ENCODE measurements around the gene SPART. TPM values are rescaled to one million over a fixed set of nuclear protein-coding genes. Genes with fewer than 3 reads are reported as not detected.

SPART gene
- total and polyA plus RNA-seq, 5 donors from 2014 or later = 6.7 to 34.0 (median 22.0) TPM

- no peak for DNase-seq
- H3K4me3 Mint-ChIP-seq = no peak overlapping the region
Observed at GRCh38 chr13:36359301-36359950, 13.2 kb upstream of the SPART start.

GRCh38 chr13:36358175-36358718 is 12.1 kb upstream of the SPART start:
- Histone ChIP-seq H3K27me3 (ENCODE audit: control insufficient read depth, insufficient read depth, low read length) (no peaks in the 10 kb centered on the region), H3K4me1 (ENCODE audit: control insufficient read depth, insufficient read depth, low read length, poor library complexity, severe bottlenecking) (no peaks in the 10 kb centered on the region), H3K36me3 (ENCODE audit: control insufficient read depth, insufficient read depth, low read length) (no peaks in the 10 kb centered on the region), H3K4me3 (ENCODE audit: low read depth, low read length) (no peak overlapping the region), H3K9me3 (ENCODE audit: control insufficient read depth in 2 of 2, low read length in 2 of 2) (no peaks in the 10 kb centered on the region), H3K27ac (ENCODE audit: insufficient read depth, low read length, poor library complexity, severe bottlenecking) (no peak overlapping the region)
- ATAC-seq (ENCODE audit: low read depth in 2 of 2) = no peak
- peaks cover 4% of the 10 kb centered on the region for H3K27me3 Mint-ChIP-seq
- no peaks in the 10 kb centered on the region for H3K4me1 Mint-ChIP-seq
- DNase-seq = no peak
- no peaks in the 10 kb centered on the region for H3K36me3 Mint-ChIP-seq
- H3K27ac Mint-ChIP-seq = no peak overlapping the region
- no peak overlapping the region for H3K4me3 Mint-ChIP-seq
- H3K9me3 Mint-ChIP-seq = peaks cover 0 to 4% (median 0%) of the 10 kb centered on the region in 7 donors

More at GRCh38 chr13:36359301-36359950, 13.2 kb upstream of the SPART start:
- H3K27me3 ChIP-seq (ENCODE audit: control insufficient read depth, insufficient read depth, low read length) = no peaks in the 10 kb centered on the region
- Mint-ChIP-seq H3K27ac (no peak overlapping the region), H3K27me3 (peaks cover 4% of the 10 kb centered on the region), H3K36me3 (no peaks in the 10 kb centered on the region), H3K4me1 (no peaks in the 10 kb centered on the region), H3K9me3 (peaks cover 0 to 2% (median 0%) of the 10 kb centered on the region in 7 donors)
- no peaks in the 10 kb centered on the region for H3K9me3 ChIP-seq (ENCODE audit: control insufficient read depth in 2 of 2, low read length in 2 of 2)
- no peak overlapping the region for H3K27ac ChIP-seq (ENCODE audit: insufficient read depth, low read length, poor library complexity, severe bottlenecking)
- no peaks in the 10 kb centered on the region for H3K36me3 ChIP-seq (ENCODE audit: control insufficient read depth, insufficient read depth, low read length)
- no peak for ATAC-seq (ENCODE audit: low read depth in 2 of 2)
- no peak overlapping the region for H3K4me3 ChIP-seq (ENCODE audit: low read depth, low read length)
- H3K4me1 ChIP-seq (ENCODE audit: control insufficient read depth, insufficient read depth, low read length, poor library complexity, severe bottlenecking) = no peaks in the 10 kb centered on the region

- H3K4me3 Mint-ChIP-seq = no peak overlapping the region
- Histone ChIP-seq H3K4me1 (ENCODE audit: control insufficient read depth, insufficient read depth, low read length, poor library complexity, severe bottlenecking) (no peaks in the 10 kb centered on the region), H3K9me3 (ENCODE audit: control insufficient read depth in 2 of 2, low read length in 2 of 2) (no peaks in the 10 kb centered on the region), H3K36me3 (ENCODE audit: control insufficient read depth, insufficient read depth, low read length) (no peaks in the 10 kb centered on the region), H3K27ac (ENCODE audit: insufficient read depth, low read length, poor library complexity, severe bottlenecking) (no peak overlapping the region), H3K27me3 (ENCODE audit: control insufficient read depth, insufficient read depth, low read length) (no peaks in the 10 kb centered on the region), H3K4me3 (ENCODE audit: low read depth, low read length) (no peak overlapping the region)
- no peaks in the 10 kb centered on the region for H3K4me1 Mint-ChIP-seq
- H3K36me3 Mint-ChIP-seq = no peaks in the 10 kb centered on the region
- DNase-seq = no peak
- H3K9me3 Mint-ChIP-seq = peaks cover 0 to 4% (median 0%) of the 10 kb centered on the region in 7 donors
- no peak for ATAC-seq (ENCODE audit: low read depth in 2 of 2)
- H3K27ac Mint-ChIP-seq = no peak overlapping the region
- H3K27me3 Mint-ChIP-seq = peaks cover 4% of the 10 kb centered on the region
Observed at GRCh38 chr13:36357692-36358091, 11.5 kb upstream of the SPART start.

- peaks cover 4% of the 10 kb centered on the region for H3K27me3 Mint-ChIP-seq
- ATAC-seq (ENCODE audit: low read depth in 2 of 2) = no peak
Observed at GRCh38 chr13:36357231-36357630, 11.0 kb upstream of the SPART start.

GRCh38 chr13:36356058-36356457 is 9.9 kb upstream of the SPART start:
- no peaks in the 10 kb centered on the region for H3K27me3 ChIP-seq (ENCODE audit: control insufficient read depth, insufficient read depth, low read length)
- H3K4me1 ChIP-seq (ENCODE audit: control insufficient read depth, insufficient read depth, low read length, poor library complexity, severe bottlenecking) = no peaks in the 10 kb centered on the region
- H3K27ac ChIP-seq (ENCODE audit: insufficient read depth, low read length, poor library complexity, severe bottlenecking) = no peak overlapping the region
- no peak for DNase-seq
- H3K9me3 ChIP-seq (ENCODE audit: control insufficient read depth in 2 of 2, low read length in 2 of 2) = no peaks in the 10 kb centered on the region
- H3K4me3 ChIP-seq (ENCODE audit: low read depth, low read length) = no peak overlapping the region
- peaks cover 0 to 4% (median 0%) of the 10 kb centered on the region in 7 donors for H3K9me3 Mint-ChIP-seq
- H3K36me3 ChIP-seq (ENCODE audit: control insufficient read depth, insufficient read depth, low read length) = no peaks in the 10 kb centered on the region
- no peaks in the 10 kb centered on the region for H3K4me1 Mint-ChIP-seq
- no peaks in the 10 kb centered on the region for H3K36me3 Mint-ChIP-seq
- no peak for ATAC-seq (ENCODE audit: low read depth in 2 of 2)
- H3K27me3 Mint-ChIP-seq = peaks cover 4% of the 10 kb centered on the region
- no peak overlapping the region for H3K27ac Mint-ChIP-seq
- no peak overlapping the region for H3K4me3 Mint-ChIP-seq

More at GRCh38 chr13:36357231-36357630, 11.0 kb upstream of the SPART start:
- Mint-ChIP-seq H3K36me3 (no peaks in the 10 kb centered on the region), H3K4me1 (no peaks in the 10 kb centered on the region), H3K4me3 (no peak overlapping the region), H3K27ac (no peak overlapping the region), H3K9me3 (peaks cover 0 to 4% (median 0%) of the 10 kb centered on the region in 7 donors)
- H3K4me1 ChIP-seq (ENCODE audit: control insufficient read depth, insufficient read depth, low read length, poor library complexity, severe bottlenecking) = no peaks in the 10 kb centered on the region
- H3K36me3 ChIP-seq (ENCODE audit: control insufficient read depth, insufficient read depth, low read length) = no peaks in the 10 kb centered on the region
- H3K27ac ChIP-seq (ENCODE audit: insufficient read depth, low read length, poor library complexity, severe bottlenecking) = no peak overlapping the region
- no peaks in the 10 kb centered on the region for H3K27me3 ChIP-seq (ENCODE audit: control insufficient read depth, insufficient read depth, low read length)
- no peaks in the 10 kb centered on the region for H3K9me3 ChIP-seq (ENCODE audit: control insufficient read depth in 2 of 2, low read length in 2 of 2)
- H3K4me3 ChIP-seq (ENCODE audit: low read depth, low read length) = no peak overlapping the region
- no peak for DNase-seq

GRCh38 chr13:36355632-36356031 is 9.4 kb upstream of the SPART start:
- H3K9me3 ChIP-seq (ENCODE audit: control insufficient read depth in 2 of 2, low read length in 2 of 2) = no peaks in the 10 kb centered on the region
- no peaks in the 10 kb centered on the region for H3K27me3 ChIP-seq (ENCODE audit: control insufficient read depth, insufficient read depth, low read length)
- no peak for ATAC-seq (ENCODE audit: low read depth in 2 of 2)
- DNase-seq = no peak
- no peak overlapping the region for H3K4me3 ChIP-seq (ENCODE audit: low read depth, low read length)
- H3K36me3 ChIP-seq (ENCODE audit: control insufficient read depth, insufficient read depth, low read length) = no peaks in the 10 kb centered on the region
- Mint-ChIP-seq H3K27me3 (peaks cover 1% of the 10 kb centered on the region), H3K9me3 (peaks cover 0 to 4% (median 0%) of the 10 kb centered on the region in 7 donors), H3K36me3 (no peaks in the 10 kb centered on the region), H3K4me1 (no peaks in the 10 kb centered on the region), H3K27ac (no peak overlapping the region), H3K4me3 (no peak overlapping the region)
- no peak overlapping the region for H3K27ac ChIP-seq (ENCODE audit: insufficient read depth, low read length, poor library complexity, severe bottlenecking)
- no peaks in the 10 kb centered on the region for H3K4me1 ChIP-seq (ENCODE audit: control insufficient read depth, insufficient read depth, low read length, poor library complexity, severe bottlenecking)

GRCh38 chr13:36354842-36355623 is 8.8 kb upstream of the SPART start:
- ATAC-seq (ENCODE audit: low read depth in 2 of 2) = no peak
- Histone ChIP-seq H3K9me3 (ENCODE audit: control insufficient read depth in 2 of 2, low read length in 2 of 2) (no peaks in the 10 kb centered on the region), H3K36me3 (ENCODE audit: control insufficient read depth, insufficient read depth, low read length) (no peaks in the 10 kb centered on the region), H3K4me3 (ENCODE audit: low read depth, low read length) (no peak overlapping the region), H3K4me1 (ENCODE audit: control insufficient read depth, insufficient read depth, low read length, poor library complexity, severe bottlenecking) (no peaks in the 10 kb centered on the region), H3K27ac (ENCODE audit: insufficient read depth, low read length, poor library complexity, severe bottlenecking) (no peak overlapping the region), H3K27me3 (ENCODE audit: control insufficient read depth, insufficient read depth, low read length) (no peaks in the 10 kb centered on the region)
- no peaks in the 10 kb centered on the region for H3K4me1 Mint-ChIP-seq
- no peak overlapping the region for H3K27ac Mint-ChIP-seq
- H3K36me3 Mint-ChIP-seq = no peaks in the 10 kb centered on the region
- H3K27me3 Mint-ChIP-seq = no peaks in the 10 kb centered on the region
- H3K4me3 Mint-ChIP-seq = no peak overlapping the region
- peaks cover 0 to 4% (median 0%) of the 10 kb centered on the region in 7 donors for H3K9me3 Mint-ChIP-seq
- DNase-seq = no peak
